Measurements from ENCODE around the gene PTTG1IP2.

The PTTG1IP2 gene

DNA sequence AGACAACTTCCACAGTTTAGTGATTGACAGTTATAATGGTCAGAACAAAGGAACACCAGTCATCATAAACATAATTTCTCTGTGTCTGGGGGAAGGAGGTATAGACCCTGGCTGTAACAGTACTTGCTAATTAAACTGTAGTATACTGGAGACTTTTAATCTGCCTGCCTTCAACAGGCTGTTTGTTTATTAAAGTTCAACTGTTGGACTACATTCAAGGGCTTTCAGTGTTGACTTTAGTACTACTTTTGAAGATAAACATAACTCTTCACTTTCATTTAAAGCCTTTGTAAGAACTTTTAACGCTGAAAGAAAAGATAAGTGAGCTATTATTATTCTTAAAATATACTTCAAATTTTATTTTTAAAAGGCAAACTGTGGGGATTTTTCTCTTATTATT, 15.5 kb upstream of the PTTG1IP2 start:
- Histone ChIP-seq H3K4me3 (ENCODE audit: low read depth in 1 of 2, low read length in 2 of 2) (no peak overlapping the region), H4K20me1 (ENCODE audit: insufficient read depth, low read length) (no peaks in the 10 kb centered on the region), H3K36me3 (ENCODE audit: insufficient read depth, low read length) (no peaks in the 10 kb centered on the region), H3K27ac (ENCODE audit: low read length) (no peak overlapping the region), H3K9ac (ENCODE audit: low read depth, low read length) (no peak overlapping the region), H3K79me2 (ENCODE audit: insufficient read depth, low read length) (no peaks in the 10 kb centered on the region), H3K27me3 (ENCODE audit: insufficient read depth, low read length, poor library complexity) (no peaks in the 10 kb centered on the region), H3K4me2 (ENCODE audit: insufficient read depth, low read length) (no peak overlapping the region), H3K4me1 (ENCODE audit: insufficient read depth, low read length) (no peaks in the 10 kb centered on the region), H2AFZ (ENCODE audit: low read depth, low read length) (no peak overlapping the region), H3K9me3 (ENCODE audit: insufficient read depth, low read length, severe bottlenecking) (no peaks in the 10 kb centered on the region)
- TF ChIP-seq, protein P1, sequence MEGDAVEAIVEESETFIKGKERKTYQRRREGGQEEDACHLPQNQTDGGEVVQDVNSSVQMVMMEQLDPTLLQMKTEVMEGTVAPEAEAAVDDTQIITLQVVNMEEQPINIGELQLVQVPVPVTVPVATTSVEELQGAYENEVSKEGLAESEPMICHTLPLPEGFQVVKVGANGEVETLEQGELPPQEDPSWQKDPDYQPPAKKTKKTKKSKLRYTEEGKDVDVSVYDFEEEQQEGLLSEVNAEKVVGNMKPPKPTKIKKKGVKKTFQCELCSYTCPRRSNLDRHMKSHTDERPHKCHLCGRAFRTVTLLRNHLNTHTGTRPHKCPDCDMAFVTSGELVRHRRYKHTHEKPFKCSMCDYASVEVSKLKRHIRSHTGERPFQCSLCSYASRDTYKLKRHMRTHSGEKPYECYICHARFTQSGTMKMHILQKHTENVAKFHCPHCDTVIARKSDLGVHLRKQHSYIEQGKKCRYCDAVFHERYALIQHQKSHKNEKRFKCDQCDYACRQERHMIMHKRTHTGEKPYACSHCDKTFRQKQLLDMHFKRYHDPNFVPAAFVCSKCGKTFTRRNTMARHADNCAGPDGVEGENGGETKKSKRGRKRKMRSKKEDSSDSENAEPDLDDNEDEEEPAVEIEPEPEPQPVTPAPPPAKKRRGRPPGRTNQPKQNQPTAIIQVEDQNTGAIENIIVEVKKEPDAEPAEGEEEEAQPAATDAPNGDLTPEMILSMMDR (IDR thresholded peaks at IDR 0.05; ENCODE audit: borderline replicate concordance, extremely low read depth, low read length, poor library complexity, severe bottlenecking): no peak
- TF ChIP-seq EZH2 (IDR thresholded peaks at IDR 0.05; ENCODE audit: borderline replicate concordance, low read depth, low read length, severe bottlenecking): no peak
- no peak for ATAC-seq (ENCODE audit: insufficient read depth, low read depth)
- DNase-seq: no peak

DNA sequence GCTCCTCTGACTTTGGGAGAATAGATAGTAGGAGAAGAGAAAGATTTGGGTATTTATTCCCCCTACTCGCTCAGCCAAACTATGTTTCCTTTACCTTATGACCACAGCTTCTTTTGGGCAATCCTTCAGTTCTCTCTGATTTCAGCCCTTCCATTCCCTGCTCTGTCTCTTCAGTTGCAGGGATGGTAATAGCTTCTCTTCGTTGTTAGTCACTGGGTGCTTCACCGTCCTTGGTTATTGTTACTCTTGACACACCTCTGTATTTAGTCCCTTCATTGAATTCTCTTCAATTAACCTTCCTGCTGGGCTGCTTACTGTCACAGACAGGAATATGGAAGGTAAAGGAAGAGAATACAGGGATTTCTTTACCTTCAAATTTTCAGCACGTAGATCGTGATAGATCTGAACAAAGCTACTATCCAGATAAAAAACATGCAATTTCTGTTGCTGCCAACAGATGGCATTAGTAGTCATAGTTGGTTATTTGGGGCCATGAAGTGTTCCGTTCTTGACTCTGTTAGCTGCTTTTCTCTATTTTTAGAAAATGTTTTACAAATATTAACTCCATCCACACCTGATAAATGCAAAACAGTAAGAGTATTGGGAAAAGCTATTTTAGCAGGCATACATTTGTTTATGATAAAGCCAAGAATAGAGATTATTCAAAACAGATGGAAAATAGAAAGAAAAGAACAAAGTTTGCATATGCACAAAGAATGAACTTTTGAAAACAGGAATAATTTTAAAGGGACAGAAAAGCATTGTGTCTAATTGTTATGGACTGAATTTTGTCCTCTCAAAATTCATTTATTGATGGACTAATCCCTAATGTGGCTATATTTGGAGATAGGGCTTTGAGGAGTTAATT, 14.0 kb upstream of the PTTG1IP2 start:
- Histone ChIP-seq H2AFZ (ENCODE audit: low read depth, low read length) (no peak overlapping the region), H3K4me1 (ENCODE audit: insufficient read depth, low read length) (no peaks in the 10 kb centered on the region), H4K20me1 (ENCODE audit: insufficient read depth, low read length) (no peaks in the 10 kb centered on the region), H3K9me3 (ENCODE audit: insufficient read depth, low read length, severe bottlenecking) (no peaks in the 10 kb centered on the region), H3K36me3 (ENCODE audit: insufficient read depth, low read length) (no peaks in the 10 kb centered on the region), H3K4me3 (ENCODE audit: low read depth in 1 of 2, low read length in 2 of 2) (no peak overlapping the region), H3K27ac (ENCODE audit: low read length) (no peak overlapping the region), H3K27me3 (ENCODE audit: insufficient read depth, low read length, poor library complexity) (no peaks in the 10 kb centered on the region), H3K79me2 (ENCODE audit: insufficient read depth, low read length) (no peaks in the 10 kb centered on the region), H3K9ac (ENCODE audit: low read depth, low read length) (no peak overlapping the region), H3K4me2 (ENCODE audit: insufficient read depth, low read length) (no peak overlapping the region)
- peak; percentile 65; the same call in 2 of the 3 replicates for ATAC-seq (ENCODE audit: insufficient read depth, low read depth)
- TF ChIP-seq, protein P1 (IDR thresholded peaks at IDR 0.05; ENCODE audit: borderline replicate concordance, extremely low read depth, low read length, poor library complexity, severe bottlenecking): peak; percentile 74
- TF ChIP-seq EZH2 (IDR thresholded peaks at IDR 0.05; ENCODE audit: borderline replicate concordance, low read depth, low read length, severe bottlenecking): no peak
- DNase-seq: no peak

DNA sequence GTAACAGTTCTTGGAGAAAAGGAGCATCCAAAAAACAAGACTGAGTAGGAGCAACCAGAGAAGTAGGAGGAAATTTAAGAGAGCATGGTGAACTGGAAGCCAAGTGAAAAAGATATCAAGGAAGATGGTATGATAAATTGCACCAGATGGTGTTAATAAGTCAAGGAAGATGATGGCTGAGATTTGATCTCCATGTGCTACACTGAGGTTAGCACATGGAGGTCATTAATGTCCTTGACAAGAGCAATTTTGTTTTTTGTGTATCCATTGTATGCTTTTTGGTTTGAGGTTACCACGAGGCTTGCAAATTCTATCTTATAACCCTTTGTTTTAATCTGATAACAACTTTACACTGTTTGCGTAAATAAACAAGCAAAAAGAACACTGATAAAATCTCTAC, 11.3 kb upstream of the PTTG1IP2 start:
- H3K4me2 ChIP-seq (ENCODE audit: insufficient read depth, low read length): no peak overlapping the region
- no peaks in the 10 kb centered on the region for H3K36me3 ChIP-seq (ENCODE audit: insufficient read depth, low read length)
- H4K20me1 ChIP-seq (ENCODE audit: insufficient read depth, low read length): no peaks in the 10 kb centered on the region
- DNase-seq: no peak
- no peak overlapping the region for H3K27ac ChIP-seq (ENCODE audit: low read length)
- no peak overlapping the region for H3K4me3 ChIP-seq (ENCODE audit: low read depth in 1 of 2, low read length in 2 of 2)
- no peaks in the 10 kb centered on the region for H3K79me2 ChIP-seq (ENCODE audit: insufficient read depth, low read length)
- no peak overlapping the region for H2AFZ ChIP-seq (ENCODE audit: low read depth, low read length)
- TF ChIP-seq, protein P1 (IDR thresholded peaks at IDR 0.05; ENCODE audit: borderline replicate concordance, extremely low read depth, low read length, poor library complexity, severe bottlenecking): no peak
- TF ChIP-seq EZH2 (IDR thresholded peaks at IDR 0.05; ENCODE audit: borderline replicate concordance, low read depth, low read length, severe bottlenecking): no peak
- H3K27me3 ChIP-seq (ENCODE audit: insufficient read depth, low read length, poor library complexity): no peaks in the 10 kb centered on the region
- no peak overlapping the region for H3K9ac ChIP-seq (ENCODE audit: low read depth, low read length)
- ATAC-seq (ENCODE audit: insufficient read depth, low read depth): no peak
- H3K4me1 ChIP-seq (ENCODE audit: insufficient read depth, low read length): no peaks in the 10 kb centered on the region
- no peaks in the 10 kb centered on the region for H3K9me3 ChIP-seq (ENCODE audit: insufficient read depth, low read length, severe bottlenecking)

All from DND-41 (cell line).